CD4-positive, alpha-beta T cell treated with Interleukin-1 beta for 1 hour (primary cell): ENCODE measurements around the gene GLT8D2.
A peak's percentile ranks its signal among the peaks of the same experiment; 100 is the strongest.

ENCODE experiments used
- DNase-seq, 2 donors: peaks; one replicate each; pipeline ENCODE4 v3.0.0-alpha.2; 2020 to 2022

Gene GLT8D2

GRCh38 chr12:103997286-103997900, 52.6 kb downstream of the GLT8D2 start:
- DNase-seq: no peak

GRCh38 chr12:103996595-103996994, 53.4 kb downstream of the GLT8D2 start:
- DNase-seq: no peak

GRCh38 chr12:103994235-103994634, 55.8 kb downstream of the GLT8D2 start:
- DNase-seq: no peak

- DNase-seq: no peak
These were observed 63.2 kb downstream of the GLT8D2 start for GRCh38 chr12:103986829-103987228.

- no peak for DNase-seq
These were observed 71.5 kb downstream of the GLT8D2 start for GRCh38 chr12:103978384-103978982.

- DNase-seq: no peak
These were observed 74.6 kb downstream of the GLT8D2 start for GRCh38 chr12:103975368-103975767.

- no peak for DNase-seq
These were observed 76.1 kb downstream of the GLT8D2 start for GRCh38 chr12:103973909-103974308.

GRCh38 chr12:103969391-103969790, 80.6 kb downstream of the GLT8D2 start:
- no peak for DNase-seq

GRCh38 chr12:103966736-103967135, 83.3 kb downstream of the GLT8D2 start:
- no peak for DNase-seq

GRCh38 chr12:103965590-103966504, 84.1 kb downstream of the GLT8D2 start, which contains the start of gene TDG:
Gene TDG (plus strand): TSS chr12:103965872. CDS start chr12:103966038, 166 bp downstream.
- DNase-seq: peak; percentile 98

- DNase-seq: no peak
These were observed 84.8 kb downstream of the GLT8D2 start for GRCh38 chr12:103965255-103965589.

- DNase-seq: no peak
These were observed 85.2 kb downstream of the GLT8D2 start for GRCh38 chr12:103964805-103965204.

- DNase-seq: no peak
These were observed 87.5 kb downstream of the GLT8D2 start for GRCh38 chr12:103962493-103962892.

GRCh38 chr12:103960616-103961227, 89.3 kb downstream of the GLT8D2 start:
- no peak for DNase-seq

GRCh38 chr12:103958621-103959020, 91.4 kb downstream of the GLT8D2 start:
- no peak for DNase-seq

- no peak for DNase-seq
These were observed 92.1 kb downstream of the GLT8D2 start for GRCh38 chr12:103957865-103958388.

GRCh38 chr12:103956509-103957027, 93.4 kb downstream of the GLT8D2 start:
- no peak for DNase-seq

- no peak for DNase-seq
These were observed 94.0 kb downstream of the GLT8D2 start for GRCh38 chr12:103955811-103956508.

GRCh38 chr12:103952497-103952896, 97.5 kb downstream of the GLT8D2 start:
- no peak for DNase-seq

GRCh38 chr12:103948746-103949406, 101.1 kb downstream of the GLT8D2 start:
- DNase-seq: no peak

- no peak for DNase-seq
These were observed 102.0 kb downstream of the GLT8D2 start for GRCh38 chr12:103947871-103948555.
